ENCODE measurements around the gene FOXO1.
"Not testable (repeated sequence)": the region's sequence is repeated elsewhere in the genome, so short reads cannot be mapped to it uniquely, and the experiment has no call there.

The FOXO1 gene

GRCh38 chr13:40665126-40666044 is 1.1 kb downstream of the FOXO1 start:
- DNase-seq (ENCODE audit: low read depth), result peak; percentile 39

- DNase-seq (ENCODE audit: low read depth), result peak; percentile 55
Observed at GRCh38 chr13:40664350-40665125, 1.9 kb downstream of the FOXO1 start.

- DNase-seq (ENCODE audit: low read depth), result not testable (repeated sequence)
Observed at GRCh38 chr13:40664100-40664349, 2.4 kb downstream of the FOXO1 start.

GRCh38 chr13:40662866-40663265 is 3.6 kb downstream of the FOXO1 start:
- no peak for DNase-seq (ENCODE audit: low read depth)

- DNase-seq (ENCODE audit: low read depth), result no peak
Observed at GRCh38 chr13:40661875-40662665, 4.4 kb downstream of the FOXO1 start.

- DNase-seq (ENCODE audit: low read depth), result no peak
Observed at GRCh38 chr13:40660692-40661091, 5.7 kb downstream of the FOXO1 start.

- DNase-seq (ENCODE audit: low read depth), result no peak
Observed at GRCh38 chr13:40660141-40660664, 6.2 kb downstream of the FOXO1 start.

- DNase-seq (ENCODE audit: low read depth), result no peak
Observed at GRCh38 chr13:40657951-40658350, 8.5 kb downstream of the FOXO1 start.

GRCh38 chr13:40657307-40657706 is 9.1 kb downstream of the FOXO1 start:
- no peak for DNase-seq (ENCODE audit: low read depth)

GRCh38 chr13:40656358-40656757 is 10.1 kb downstream of the FOXO1 start:
- no peak for DNase-seq (ENCODE audit: low read depth)

- DNase-seq (ENCODE audit: low read depth), result no peak
Observed at GRCh38 chr13:40653527-40654318, 12.7 kb downstream of the FOXO1 start.

GRCh38 chr13:40652588-40652940 is 13.9 kb downstream of the FOXO1 start:
- DNase-seq (ENCODE audit: low read depth), result no peak

GRCh38 chr13:40651866-40652587 is 14.4 kb downstream of the FOXO1 start:
- DNase-seq (ENCODE audit: low read depth), result no peak

- no peak for DNase-seq (ENCODE audit: low read depth)
Observed at GRCh38 chr13:40648841-40649240, 17.6 kb downstream of the FOXO1 start.

GRCh38 chr13:40648040-40648439 is 18.4 kb downstream of the FOXO1 start:
- DNase-seq (ENCODE audit: low read depth), result no peak

GRCh38 chr13:40644838-40645604 is 21.4 kb downstream of the FOXO1 start:
- no peak for DNase-seq (ENCODE audit: low read depth)

- no peak for DNase-seq (ENCODE audit: low read depth)
Observed at GRCh38 chr13:40640845-40641458, 25.5 kb downstream of the FOXO1 start.

- no peak for DNase-seq (ENCODE audit: low read depth)
Observed at GRCh38 chr13:40640202-40640601, 26.2 kb downstream of the FOXO1 start.

- DNase-seq (ENCODE audit: low read depth), result no peak
Observed at GRCh38 chr13:40639221-40639681, 27.2 kb downstream of the FOXO1 start.

GRCh38 chr13:40637643-40638042 is 28.8 kb downstream of the FOXO1 start:
- DNase-seq (ENCODE audit: low read depth), result no peak
